ENCODE data around the gene SPEM2.

Gene SPEM2

GRCh38 chr17:7475764-7476422 is 50.5 kb downstream of the SPEM2 start:
- no peak for DNase-seq

- peak; percentile 50 for DNase-seq
Observed at GRCh38 chr17:7476494-7476893, 51.1 kb downstream of the SPEM2 start.

GRCh38 chr17:7476951-7477350 is 51.5 kb downstream of the SPEM2 start:
- no peak for DNase-seq
